Prostate gland (tissue), 2 donors: ENCODE measurements around the gene PLXNC1.

ENCODE experiments used
- POLR2A ChIP-seq: fragments of 450-650 bp; IDR thresholded peaks from one replicate; pipeline ENCODE4 v1.6.1; 2016; ENCODE audit warnings: antibody characterized with exemption, mild to moderate bottlenecking
- POLR2AphosphoS5 ChIP-seq: sonication (generic); formaldehyde crosslinking; IDR thresholded peaks from one replicate; pipeline ENCODE4 v1.6.1; 2017; ENCODE audit warnings: antibody characterized with exemption
- TF ChIP-seq, protein P1 (sequence below), 4 experiments: fragments of 200-600 bp in 2 of 4; fragments of 450-650 bp in 2 of 4; sonication (generic) in 2 of 4; IDR thresholded peaks; 1 replicate in 3 of 4; 2 replicates in 1 of 4; pipeline ENCODE4 v1.5.1; 2016 to 2019; ENCODE audit warnings: antibody characterized with exemption in 4 of 4, mild to moderate bottlenecking in 2 of 4, moderate library complexity in 2 of 4

- TF ChIP-seq, protein P1, sequence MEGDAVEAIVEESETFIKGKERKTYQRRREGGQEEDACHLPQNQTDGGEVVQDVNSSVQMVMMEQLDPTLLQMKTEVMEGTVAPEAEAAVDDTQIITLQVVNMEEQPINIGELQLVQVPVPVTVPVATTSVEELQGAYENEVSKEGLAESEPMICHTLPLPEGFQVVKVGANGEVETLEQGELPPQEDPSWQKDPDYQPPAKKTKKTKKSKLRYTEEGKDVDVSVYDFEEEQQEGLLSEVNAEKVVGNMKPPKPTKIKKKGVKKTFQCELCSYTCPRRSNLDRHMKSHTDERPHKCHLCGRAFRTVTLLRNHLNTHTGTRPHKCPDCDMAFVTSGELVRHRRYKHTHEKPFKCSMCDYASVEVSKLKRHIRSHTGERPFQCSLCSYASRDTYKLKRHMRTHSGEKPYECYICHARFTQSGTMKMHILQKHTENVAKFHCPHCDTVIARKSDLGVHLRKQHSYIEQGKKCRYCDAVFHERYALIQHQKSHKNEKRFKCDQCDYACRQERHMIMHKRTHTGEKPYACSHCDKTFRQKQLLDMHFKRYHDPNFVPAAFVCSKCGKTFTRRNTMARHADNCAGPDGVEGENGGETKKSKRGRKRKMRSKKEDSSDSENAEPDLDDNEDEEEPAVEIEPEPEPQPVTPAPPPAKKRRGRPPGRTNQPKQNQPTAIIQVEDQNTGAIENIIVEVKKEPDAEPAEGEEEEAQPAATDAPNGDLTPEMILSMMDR (IDR thresholded peaks at IDR 0.05): no peak
- no peak for TF ChIP-seq POLR2AphosphoS5
- TF ChIP-seq POLR2A: no peak
These were observed 192.2 kb downstream of the PLXNC1 start for GRCh38 chr12:94340573-94340972.
